BJ (cell line): ENCODE results near the gene R3HDM4. TPM values are rescaled to one million over a fixed set of nuclear protein-coding genes. Genes with fewer than 3 reads are reported as not detected.

Experiments used
- CTCF ChIA-PET: fragments of 350-600 bp; formaldehyde crosslinking; extraction: SDS; loops from one replicate; lab custom pipeline; 2021; ENCODE audit warnings: antibody characterized with exemption, inconsistent platforms; lab: Yijun Ruan, JAX
- POLR2A ChIA-PET: fragments of 300-600 bp; sonication (Branson Sonifier 250); formaldehyde crosslinking; extraction: SDS; loops from one replicate; lab custom pipeline; 2021; ENCODE audit warnings: antibody characterized with exemption; lab: Charles Lee
- DNase-seq: peaks from one replicate; pipeline ENCODE4 v3.0.0-alpha.2; 2011; ENCODE audit warnings: low read depth
- H3K27me3 ChIP-seq: 2 replicates; pipeline ENCODE4 v1.6.0; 2011; ENCODE audit warnings: low read length; ENCODE audit not compliant: control insufficient read depth, insufficient read depth
- H3K36me3 ChIP-seq: 2 replicates; pipeline ENCODE4 v1.5.1; 2011; ENCODE audit warnings: low read length; ENCODE audit not compliant: control insufficient read depth, insufficient read depth
- H3K4me3 ChIP-seq: 2 replicates; pipeline ENCODE4 v1.5.1; 2011; ENCODE audit warnings: low read depth, mild to moderate bottlenecking, control low read depth, low read length
- CTCF ChIP-seq: IDR thresholded peaks from 2 replicates; pipeline ENCODE4 v1.5.1; 2011; ENCODE audit warnings: low read depth, mild to moderate bottlenecking, control low read depth, inconsistent platforms, low read length, moderate library complexity; ENCODE audit not compliant: insufficient read depth
- polyA plus RNA-seq: library from polyadenylated mRNA; depleted of rRNA; stranded (reverse); fragments of >200 nt; gene quantifications from 2 replicates; pipeline ENCODE4 v1.2.3, GENCODE V29; 2011

Gene R3HDM4
- polyA plus RNA-seq, 1 experiment, result 46.6 TPM

DNA sequence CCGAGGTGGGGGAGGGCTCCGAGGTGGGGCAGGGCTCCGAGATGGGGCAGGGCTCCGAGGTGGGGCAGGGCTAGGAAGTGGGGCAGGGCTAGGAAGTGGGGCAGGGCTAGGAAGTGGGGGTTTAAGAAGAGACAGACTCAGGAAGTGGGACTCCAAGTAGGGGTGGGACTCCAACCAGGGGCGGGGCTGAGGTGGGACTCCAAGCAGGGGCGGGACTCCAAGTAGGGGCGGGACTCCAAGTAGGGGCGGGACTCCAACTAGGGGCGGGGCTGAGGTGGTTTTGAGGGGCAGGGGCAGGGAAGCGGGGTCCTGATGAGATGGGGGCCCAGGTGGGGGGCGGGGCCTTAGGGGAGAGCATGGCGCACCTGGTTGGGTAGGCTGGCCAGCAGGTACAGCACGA is 39.9 kb downstream of the R3HDM4 start:
- CTCF ChIA-PET, result interaction anchor here (1.0 to 1.4 kb wide), 2 partner anchors 9 to 16 kb away, joined by 3 to 4 read pairs; no protein-coding TSS in a partner anchor
- DNase-seq, result no peak
- POLR2A ChIA-PET, result no interaction called here
- TF ChIP-seq CTCF, result no peak
- H3K27me3 ChIP-seq, result no peaks in the 10 kb centered on the region
- peaks cover 27% of the 10 kb centered on the region for H3K36me3 ChIP-seq
- H3K4me3 ChIP-seq, result no peak overlapping the region

GRCh38 chr19:872266-872951 is 40.6 kb downstream of the R3HDM4 start:
- H3K36me3 ChIP-seq, result peaks cover 33% of the 10 kb centered on the region
- no peaks in the 10 kb centered on the region for H3K27me3 ChIP-seq
- POLR2A ChIA-PET, result no interaction called here
- H3K4me3 ChIP-seq, result no peak overlapping the region
- TF ChIP-seq CTCF, result no peak
- no peak for DNase-seq
- CTCF ChIA-PET, result interaction anchor here (1.0 kb wide), 1 partner anchor 9 kb away, joined by 4 read pairs; no protein-coding TSS in a partner anchor

- H3K27me3 ChIP-seq, result no peaks in the 10 kb centered on the region
- CTCF ChIA-PET, result no interaction called here
- no peak for DNase-seq
- H3K36me3 ChIP-seq, result peaks cover 29% of the 10 kb centered on the region
- no peak for TF ChIP-seq CTCF
- POLR2A ChIA-PET, result no interaction called here
- H3K4me3 ChIP-seq, result no peak overlapping the region
Observed at GRCh38 chr19:871446-872265, 41.4 kb downstream of the R3HDM4 start.

GRCh38 chr19:870963-871401 is 42.0 kb downstream of the R3HDM4 start:
- no peak overlapping the region for H3K4me3 ChIP-seq
- peaks cover 28% of the 10 kb centered on the region for H3K36me3 ChIP-seq
- ChIA-PET CTCF (no interaction called here), POLR2A (no interaction called here)
- TF ChIP-seq CTCF, result no peak
- no peaks in the 10 kb centered on the region for H3K27me3 ChIP-seq
- DNase-seq, result no peak

- H3K27me3 ChIP-seq, result no peaks in the 10 kb centered on the region
- TF ChIP-seq CTCF, result no peak
- no peak overlapping the region for H3K4me3 ChIP-seq
- ChIA-PET POLR2A (no interaction called here), CTCF (no interaction called here)
- peaks cover 26% of the 10 kb centered on the region for H3K36me3 ChIP-seq
- DNase-seq, result no peak
Observed at GRCh38 chr19:870314-870713, 42.7 kb downstream of the R3HDM4 start.
